Activated B cell treated with CpG ODN at 0.5 μM for 24 hours (primary cell): Measurements from ENCODE around the gene SLC6A12. TPM values are rescaled to one million over a fixed set of nuclear protein-coding genes. Genes with fewer than 3 reads are reported as not detected.

ENCODE experiments used
- ATAC-seq: fragments of 200-7000 bp; cut with Tn5 transposase; one replicate; pipeline ENCODE4 v1.10.0; 2021; ENCODE audit warnings: low read depth, mild to moderate bottlenecking, moderate library complexity
- CTCF ChIA-PET: fragments of 350-600 bp; sonication (Branson Sonifier 250); formaldehyde crosslinking; loops from one replicate; lab custom pipeline; 2021; ENCODE audit warnings: antibody characterized with exemption; lab: Charles Lee
- POLR2A ChIA-PET: fragments of 350-600 bp; sonication (Branson Sonifier 250); formaldehyde crosslinking; loops from one replicate; lab custom pipeline; 2021; ENCODE audit warnings: antibody characterized with exemption; lab: Charles Lee
- DNase-seq: peaks from one replicate; pipeline ENCODE4 v3.0.0; 2022
- H3K27ac Mint-ChIP-seq: one replicate; pipeline ENCODE4 v1.8.0; 2020; ENCODE audit warnings: mixed read lengths
- H3K27me3 Mint-ChIP-seq: one replicate; pipeline ENCODE4 v1.8.0; 2021; ENCODE audit warnings: mixed read lengths
- H3K36me3 Mint-ChIP-seq: one replicate; pipeline ENCODE4 v1.8.0; 2021; ENCODE audit warnings: low read depth, mixed read lengths
- H3K4me1 Mint-ChIP-seq: one replicate; pipeline ENCODE4 v1.8.0; 2021; ENCODE audit warnings: mixed read lengths
- H3K4me3 Mint-ChIP-seq: one replicate; pipeline ENCODE4 v1.8.0; 2020; ENCODE audit warnings: mild to moderate bottlenecking, mixed read lengths
- H3K9me3 Mint-ChIP-seq: one replicate; pipeline ENCODE4 v1.8.0; 2020; ENCODE audit warnings: mixed read lengths
- intact Hi-C: fragments of 100-400 bp; cut with micrococcal nuclease; formaldehyde crosslinking; loops from one replicate; pipeline ENCODE4 v1.15.1; 2024
- total RNA-seq: library from RNA; stranded (reverse); gene quantifications from 2 replicates; pipeline ENCODE4 v1.2.3, GENCODE V29; 2022
- TF ChIP-seq, protein P1 (sequence below): fragments of 200-600 bp; IDR thresholded peaks from one replicate; pipeline ENCODE4 v1.8.0; 2022; ENCODE audit warnings: antibody characterized with exemption, mild to moderate bottlenecking

The SLC6A12 gene
- total RNA-seq, 1 donor from 2014 or later, result not detected

DNA sequence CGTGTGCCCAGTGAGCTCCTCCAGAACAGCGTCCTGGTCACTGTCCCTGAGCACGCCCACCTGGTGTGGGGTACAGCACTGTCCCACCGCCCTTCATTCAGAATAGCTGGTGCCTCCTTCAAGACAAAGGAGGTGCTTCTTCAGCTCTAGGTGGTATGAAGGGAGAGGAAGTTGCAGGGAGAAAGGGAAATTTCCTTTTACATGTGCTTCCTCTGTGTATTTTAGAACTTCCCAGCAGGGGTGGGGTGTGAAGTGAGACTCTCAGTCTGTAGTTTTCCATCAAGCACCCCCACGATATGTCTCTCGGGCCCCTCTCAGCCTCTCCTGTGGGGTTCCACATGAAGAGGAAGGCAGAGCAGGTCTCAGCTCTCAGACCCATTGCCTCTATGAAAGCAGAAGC, 1.2 kb upstream of the SLC6A12 start:
- peaks cover 17% of the 10 kb centered on the region for H3K4me1 Mint-ChIP-seq
- intact Hi-C loops, result no loop called here
- peaks cover 43% of the 10 kb centered on the region for H3K27me3 Mint-ChIP-seq
- no peak overlapping the region for H3K27ac Mint-ChIP-seq
- CTCF ChIA-PET, result no interaction called here
- ATAC-seq (no peak), DNase-seq (no peak)
- no peak overlapping the region for H3K4me3 Mint-ChIP-seq
- H3K36me3 Mint-ChIP-seq, result no peaks in the 10 kb centered on the region
- TF ChIP-seq, protein P1, sequence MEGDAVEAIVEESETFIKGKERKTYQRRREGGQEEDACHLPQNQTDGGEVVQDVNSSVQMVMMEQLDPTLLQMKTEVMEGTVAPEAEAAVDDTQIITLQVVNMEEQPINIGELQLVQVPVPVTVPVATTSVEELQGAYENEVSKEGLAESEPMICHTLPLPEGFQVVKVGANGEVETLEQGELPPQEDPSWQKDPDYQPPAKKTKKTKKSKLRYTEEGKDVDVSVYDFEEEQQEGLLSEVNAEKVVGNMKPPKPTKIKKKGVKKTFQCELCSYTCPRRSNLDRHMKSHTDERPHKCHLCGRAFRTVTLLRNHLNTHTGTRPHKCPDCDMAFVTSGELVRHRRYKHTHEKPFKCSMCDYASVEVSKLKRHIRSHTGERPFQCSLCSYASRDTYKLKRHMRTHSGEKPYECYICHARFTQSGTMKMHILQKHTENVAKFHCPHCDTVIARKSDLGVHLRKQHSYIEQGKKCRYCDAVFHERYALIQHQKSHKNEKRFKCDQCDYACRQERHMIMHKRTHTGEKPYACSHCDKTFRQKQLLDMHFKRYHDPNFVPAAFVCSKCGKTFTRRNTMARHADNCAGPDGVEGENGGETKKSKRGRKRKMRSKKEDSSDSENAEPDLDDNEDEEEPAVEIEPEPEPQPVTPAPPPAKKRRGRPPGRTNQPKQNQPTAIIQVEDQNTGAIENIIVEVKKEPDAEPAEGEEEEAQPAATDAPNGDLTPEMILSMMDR, result no peak
- POLR2A ChIA-PET, result no interaction called here
- no peaks in the 10 kb centered on the region for H3K9me3 Mint-ChIP-seq

- no peak for ATAC-seq
- Mint-ChIP-seq H3K4me1 (peaks cover 17% of the 10 kb centered on the region), H3K9me3 (no peaks in the 10 kb centered on the region), H3K36me3 (no peaks in the 10 kb centered on the region), H3K4me3 (no peak overlapping the region), H3K27me3 (peaks cover 47% of the 10 kb centered on the region), H3K27ac (no peak overlapping the region)
- DNase-seq, result no peak
- POLR2A ChIA-PET, result no interaction called here
- TF ChIP-seq, protein P1, result no peak
- intact Hi-C loops, result no loop called here
- CTCF ChIA-PET, result no interaction called here
Measured at GRCh38 chr12:213527-213932, 427 bp downstream of the SLC6A12 start.

DNA sequence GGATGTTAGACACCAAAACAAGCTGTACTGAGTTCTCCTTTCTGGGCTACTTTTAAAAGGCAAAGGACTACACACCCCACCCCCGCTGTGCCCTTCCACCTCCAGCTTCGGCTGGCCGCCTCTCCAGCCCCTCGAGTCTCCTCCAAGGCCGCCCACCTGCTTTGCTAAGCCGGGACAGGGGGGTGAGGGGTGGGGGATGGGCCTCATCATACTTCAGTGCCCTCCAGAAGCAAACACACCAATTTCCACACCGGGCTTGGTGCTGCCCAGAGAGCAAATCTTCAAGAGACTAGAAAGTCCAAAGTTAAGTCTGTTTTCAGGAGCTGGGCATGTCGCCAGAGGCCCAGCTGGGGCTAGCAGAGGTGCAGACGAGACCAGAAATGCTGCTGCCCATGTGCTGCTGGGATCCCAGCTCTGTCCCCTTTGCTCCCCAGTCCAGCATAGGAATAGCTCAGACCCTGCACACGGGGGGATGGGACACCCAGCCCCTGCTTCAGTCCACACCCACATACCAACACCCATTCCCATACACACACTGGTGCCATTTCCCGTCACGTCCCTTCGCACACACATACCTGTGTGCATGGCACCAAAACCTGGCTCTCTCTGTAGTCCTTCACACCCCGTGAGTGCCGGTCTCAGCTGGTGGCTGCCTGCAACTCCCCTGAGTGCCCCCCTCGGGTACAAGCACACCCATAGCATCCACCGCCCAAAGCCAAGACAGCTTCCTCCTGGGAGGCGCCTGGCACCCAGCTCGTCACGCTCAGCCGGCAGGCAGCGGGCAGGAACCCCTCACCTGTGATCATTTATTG, 1.0 kb downstream of the SLC6A12 start:
- TF ChIP-seq, protein P1, result no peak
- Mint-ChIP-seq H3K27ac (no peak overlapping the region), H3K36me3 (no peaks in the 10 kb centered on the region), H3K27me3 (peaks cover 46% of the 10 kb centered on the region), H3K4me1 (peaks cover 17% of the 10 kb centered on the region), H3K9me3 (no peaks in the 10 kb centered on the region), H3K4me3 (no peak overlapping the region)
- ATAC-seq, result no peak
- ChIA-PET CTCF (no interaction called here), POLR2A (no interaction called here)
- DNase-seq, result no peak
- intact Hi-C loops, result no loop called here

- no peaks in the 10 kb centered on the region for H3K9me3 Mint-ChIP-seq
- H3K4me3 Mint-ChIP-seq, result peak overlapping the region; percentile 19
- ATAC-seq (no peak), DNase-seq (no peak)
- H3K36me3 Mint-ChIP-seq, result no peaks in the 10 kb centered on the region
- intact Hi-C loops, result no loop called here
- H3K4me1 Mint-ChIP-seq, result peaks cover 17% of the 10 kb centered on the region
- CTCF ChIA-PET, result no interaction called here
- peaks cover 45% of the 10 kb centered on the region for H3K27me3 Mint-ChIP-seq
- no peak overlapping the region for H3K27ac Mint-ChIP-seq
- POLR2A ChIA-PET, result no interaction called here
- TF ChIP-seq, protein P1, result no peak
Measured at GRCh38 chr12:212415-212714, 1.6 kb downstream of the SLC6A12 start.

- H3K27me3 Mint-ChIP-seq, result peaks cover 44% of the 10 kb centered on the region
- H3K27ac Mint-ChIP-seq, result no peak overlapping the region
- no peak for DNase-seq
Measured at GRCh38 chr12:211639-212414, 2.1 kb downstream of the SLC6A12 start.

More at GRCh38 chr12:211639-212414, 2.1 kb downstream of the SLC6A12 start:
- POLR2A ChIA-PET, result no interaction called here
- intact Hi-C loops, result no loop called here
- Mint-ChIP-seq H3K4me1 (peaks cover 17% of the 10 kb centered on the region), H3K36me3 (no peaks in the 10 kb centered on the region), H3K4me3 (peak overlapping the region; percentile 19), H3K9me3 (no peaks in the 10 kb centered on the region)
- CTCF ChIA-PET, result no interaction called here
- TF ChIP-seq, protein P1, result no peak
- no peak for ATAC-seq
